ENCODE measurements around the gene ZNF333. TPM values are rescaled to one million over a fixed set of nuclear protein-coding genes. Genes with fewer than 3 reads are reported as not detected.
"Not testable (repeated sequence)": the region's sequence is repeated elsewhere in the genome, so short reads cannot be mapped to it uniquely, and the experiment has no call there.

ZNF333 gene
- total RNA-seq, 3 donors from 2014 or later, result 28.5 to 31.6 (median 29.4) TPM

DNA sequence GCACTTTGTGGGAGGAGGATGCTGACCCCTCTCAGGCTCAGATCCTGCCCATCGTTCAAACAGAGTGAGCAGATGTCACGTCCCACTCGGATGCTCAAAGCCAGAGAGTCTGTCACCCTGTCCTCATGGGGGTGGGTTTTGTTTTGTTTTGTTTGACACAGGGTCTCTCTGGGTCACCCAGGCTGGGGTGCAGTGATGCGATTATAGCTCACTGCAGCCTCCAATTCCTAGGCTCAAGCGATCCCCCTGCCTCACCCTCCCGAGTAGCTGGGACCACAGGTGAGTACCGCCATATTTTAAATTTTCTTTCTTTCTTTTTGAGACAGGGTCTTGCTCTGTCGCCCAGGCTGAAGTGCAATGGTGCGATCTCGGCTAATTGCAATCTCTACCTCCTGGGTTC, 84.5 kb downstream of the ZNF333 start:
- Histone ChIP-seq H3K4me3 (no peak overlapping the region), H3K36me3 (no peaks in the 10 kb centered on the region), H3K9me3 (no peaks in the 10 kb centered on the region), H3K27me3 (no peaks in the 10 kb centered on the region), H3K4me1 (no peaks in the 10 kb centered on the region), H3K27ac (no peak overlapping the region)
- no peak for TF ChIP-seq POLR2AphosphoS5 (IDR thresholded peaks at IDR 0.05)
- TF ChIP-seq, protein P1, sequence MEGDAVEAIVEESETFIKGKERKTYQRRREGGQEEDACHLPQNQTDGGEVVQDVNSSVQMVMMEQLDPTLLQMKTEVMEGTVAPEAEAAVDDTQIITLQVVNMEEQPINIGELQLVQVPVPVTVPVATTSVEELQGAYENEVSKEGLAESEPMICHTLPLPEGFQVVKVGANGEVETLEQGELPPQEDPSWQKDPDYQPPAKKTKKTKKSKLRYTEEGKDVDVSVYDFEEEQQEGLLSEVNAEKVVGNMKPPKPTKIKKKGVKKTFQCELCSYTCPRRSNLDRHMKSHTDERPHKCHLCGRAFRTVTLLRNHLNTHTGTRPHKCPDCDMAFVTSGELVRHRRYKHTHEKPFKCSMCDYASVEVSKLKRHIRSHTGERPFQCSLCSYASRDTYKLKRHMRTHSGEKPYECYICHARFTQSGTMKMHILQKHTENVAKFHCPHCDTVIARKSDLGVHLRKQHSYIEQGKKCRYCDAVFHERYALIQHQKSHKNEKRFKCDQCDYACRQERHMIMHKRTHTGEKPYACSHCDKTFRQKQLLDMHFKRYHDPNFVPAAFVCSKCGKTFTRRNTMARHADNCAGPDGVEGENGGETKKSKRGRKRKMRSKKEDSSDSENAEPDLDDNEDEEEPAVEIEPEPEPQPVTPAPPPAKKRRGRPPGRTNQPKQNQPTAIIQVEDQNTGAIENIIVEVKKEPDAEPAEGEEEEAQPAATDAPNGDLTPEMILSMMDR (IDR thresholded peaks at IDR 0.05), result no peak
- no peak for TF ChIP-seq POLR2A (IDR thresholded peaks at IDR 0.05)
- DNase-seq (ENCODE audit: low spot score in 2 of 2), result peak in 1 of 2 donors; percentile 7
- intact Hi-C loops (cut with DNase I; ENCODE audit: low total_unique reads), result no loop called here

GRCh38 chr19:14775326-14775725, 85.5 kb downstream of the ZNF333 start:
- H3K27me3 ChIP-seq; H3K27ac ChIP-seq; intact Hi-C loops (cut with DNase I; ENCODE audit: low total_unique reads); H3K9me3 ChIP-seq; H3K4me1 ChIP-seq; H3K36me3 ChIP-seq: not testable (repeated sequence)
- DNase-seq (ENCODE audit: low spot score in 2 of 2), result peak in 1 of 2 donors; percentile 43
- peak overlapping the region in 1 of 3 donors; percentile 54 for H3K4me3 ChIP-seq

- Histone ChIP-seq H3K36me3 (no peaks in the 10 kb centered on the region), H3K27me3 (no peaks in the 10 kb centered on the region), H3K9me3 (no peaks in the 10 kb centered on the region), H3K27ac (no peak overlapping the region), H3K4me1 (no peaks in the 10 kb centered on the region), H3K4me3 (peak overlapping the region; percentile 27 to 66 (median 54))
- peak in 1 of 2 donors; percentile 39 for DNase-seq (ENCODE audit: low spot score in 2 of 2)
- TF ChIP-seq, protein P1 (IDR thresholded peaks at IDR 0.05), result no peak
- intact Hi-C loops (cut with DNase I; ENCODE audit: low total_unique reads), result no loop called here
These were observed 86.2 kb downstream of the ZNF333 start for GRCh38 chr19:14775869-14776586.

DNA sequence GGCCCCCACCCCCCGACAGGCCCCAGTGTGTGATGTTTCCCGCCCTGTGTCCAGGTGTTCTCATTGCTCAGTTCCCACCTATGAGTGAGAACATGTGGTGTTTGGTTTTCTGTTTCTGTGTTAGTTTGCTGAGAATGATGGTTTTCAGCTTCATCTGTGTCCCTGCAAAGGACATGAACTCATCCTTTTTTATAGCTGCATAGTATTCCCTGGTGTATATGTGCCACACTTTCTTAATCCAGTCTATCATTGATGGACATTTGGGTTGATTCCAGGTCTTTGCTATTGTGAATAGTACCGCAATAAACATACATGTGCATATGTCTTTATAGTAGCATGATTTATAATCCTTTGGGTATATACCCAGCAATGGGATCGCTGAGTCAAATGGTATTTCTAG, 87.8 kb downstream of the ZNF333 start:
- H3K27ac ChIP-seq; H3K36me3 ChIP-seq; H3K4me3 ChIP-seq; H3K9me3 ChIP-seq; H3K27me3 ChIP-seq; H3K4me1 ChIP-seq; intact Hi-C loops (cut with DNase I; ENCODE audit: low total_unique reads); DNase-seq (ENCODE audit: low spot score in 2 of 2): not testable (repeated sequence)

GRCh38 chr19:14778110-14778845, 88.4 kb downstream of the ZNF333 start, which contains the start of gene ADGRE2:
TSS of gene ADGRE2 (minus strand) at chr19:14778560. CDS start at chr19:14776756, 1,804 bp downstream.
- H3K36me3 ChIP-seq; H3K27ac ChIP-seq; H3K27me3 ChIP-seq; intact Hi-C loops (cut with DNase I; ENCODE audit: low total_unique reads); H3K4me1 ChIP-seq; H3K9me3 ChIP-seq; H3K4me3 ChIP-seq: not testable (repeated sequence)
- DNase-seq (ENCODE audit: low spot score in 2 of 2), result peak in 1 of 2 donors; percentile 25

DNA sequence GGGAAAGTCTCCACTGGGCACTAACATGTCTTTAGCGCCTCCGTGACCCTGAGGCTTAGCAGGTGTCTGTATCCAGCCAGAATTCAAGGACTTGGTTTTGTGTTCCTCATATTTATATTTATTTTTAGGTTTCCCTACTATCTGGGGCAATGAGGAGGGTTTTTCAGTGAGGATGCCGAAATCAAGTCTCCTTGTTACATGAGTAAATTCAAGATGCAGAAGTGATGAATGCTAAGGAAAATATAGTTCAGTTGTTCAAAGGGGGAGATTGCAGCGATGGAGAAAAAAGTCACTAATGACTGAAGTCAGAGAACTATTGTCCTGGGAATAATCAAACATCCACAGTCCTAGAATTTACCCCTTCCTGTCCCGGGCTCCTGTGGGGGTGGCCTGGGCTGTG, 89.3 kb downstream of the ZNF333 start:
- no peaks in the 10 kb centered on the region for H3K36me3 ChIP-seq
- intact Hi-C loops (cut with DNase I; ENCODE audit: low total_unique reads), result no loop called here
- H3K27ac ChIP-seq, result no peak overlapping the region
- H3K4me1 ChIP-seq, result no peaks in the 10 kb centered on the region
- H3K9me3 ChIP-seq, result no peaks in the 10 kb centered on the region
- H3K4me3 ChIP-seq, result no peak overlapping the region
- TF ChIP-seq, protein P1 (IDR thresholded peaks at IDR 0.05), result no peak
- TF ChIP-seq POLR2AphosphoS5 (IDR thresholded peaks at IDR 0.05) (no peak), POLR2A (IDR thresholded peaks at IDR 0.05) (no peak)
- DNase-seq (ENCODE audit: low spot score in 2 of 2), result no peak
- H3K27me3 ChIP-seq, result no peaks in the 10 kb centered on the region

- H3K9me3 ChIP-seq; intact Hi-C loops (cut with DNase I; ENCODE audit: low total_unique reads); H3K27me3 ChIP-seq; H3K36me3 ChIP-seq; H3K27ac ChIP-seq; H3K4me3 ChIP-seq; H3K4me1 ChIP-seq: not testable (repeated sequence)
- DNase-seq (ENCODE audit: low spot score in 2 of 2), result peak in 1 of 2 donors; percentile 9
These were observed 90.9 kb downstream of the ZNF333 start for GRCh38 chr19:14780622-14781225.

GRCh38 chr19:14781713-14782536, 92.1 kb downstream of the ZNF333 start:
- H3K4me3 ChIP-seq; intact Hi-C loops (cut with DNase I; ENCODE audit: low total_unique reads); H3K27me3 ChIP-seq; H3K4me1 ChIP-seq; H3K27ac ChIP-seq; H3K36me3 ChIP-seq; H3K9me3 ChIP-seq: not testable (repeated sequence)
- peak in 1 of 2 donors; percentile 14 for DNase-seq (ENCODE audit: low spot score in 2 of 2)
